Measurements from ENCODE around the gene NPAS3.

NPAS3 gene

GRCh38 chr14:33642080-33642479, 703.4 kb downstream of the NPAS3 start:
- no peak for DNase-seq (ENCODE audit: low read depth)

- no peak for DNase-seq (ENCODE audit: low read depth)
Observed at GRCh38 chr14:33642691-33643244, 704.1 kb downstream of the NPAS3 start.

GRCh38 chr14:33643426-33644181, 704.9 kb downstream of the NPAS3 start:
- DNase-seq (ENCODE audit: low read depth), result no peak

GRCh38 chr14:33646692-33647260, 708.1 kb downstream of the NPAS3 start:
- no peak for DNase-seq (ENCODE audit: low read depth)

- DNase-seq (ENCODE audit: low read depth), result no peak
Observed at GRCh38 chr14:33647385-33647786, 708.7 kb downstream of the NPAS3 start.

- DNase-seq (ENCODE audit: low read depth), result no peak
Observed at GRCh38 chr14:33650430-33650829, 711.8 kb downstream of the NPAS3 start.

GRCh38 chr14:33652566-33653307, 714.1 kb downstream of the NPAS3 start:
- DNase-seq (ENCODE audit: low read depth), result no peak

- DNase-seq (ENCODE audit: low read depth), result no peak
Observed at GRCh38 chr14:33653308-33653695, 714.6 kb downstream of the NPAS3 start.

- DNase-seq (ENCODE audit: low read depth), result no peak
Observed at GRCh38 chr14:33655421-33655820, 716.7 kb downstream of the NPAS3 start.

GRCh38 chr14:33657476-33657875, 718.8 kb downstream of the NPAS3 start:
- DNase-seq (ENCODE audit: low read depth), result no peak

- no peak for DNase-seq (ENCODE audit: low read depth)
Observed at GRCh38 chr14:33660248-33660647, 721.6 kb downstream of the NPAS3 start.

GRCh38 chr14:33661101-33661500, 722.4 kb downstream of the NPAS3 start:
- DNase-seq (ENCODE audit: low read depth), result no peak

- DNase-seq (ENCODE audit: low read depth), result no peak
Observed at GRCh38 chr14:33668066-33668465, 729.4 kb downstream of the NPAS3 start.

- DNase-seq (ENCODE audit: low read depth), result no peak
Observed at GRCh38 chr14:33669111-33669510, 730.4 kb downstream of the NPAS3 start.

GRCh38 chr14:33670235-33670634, 731.6 kb downstream of the NPAS3 start:
- DNase-seq (ENCODE audit: low read depth), result no peak

- no peak for DNase-seq (ENCODE audit: low read depth)
Observed at GRCh38 chr14:33671556-33671955, 732.9 kb downstream of the NPAS3 start.

GRCh38 chr14:33674927-33675326, 736.2 kb downstream of the NPAS3 start:
- no peak for DNase-seq (ENCODE audit: low read depth)

GRCh38 chr14:33675415-33676130, 736.9 kb downstream of the NPAS3 start:
- DNase-seq (ENCODE audit: low read depth), result no peak

GRCh38 chr14:33676135-33676566, 737.5 kb downstream of the NPAS3 start:
- no peak for DNase-seq (ENCODE audit: low read depth)

GRCh38 chr14:33676891-33677290, 738.2 kb downstream of the NPAS3 start:
- DNase-seq (ENCODE audit: low read depth), result no peak

GRCh38 chr14:33678005-33678404, 739.3 kb downstream of the NPAS3 start:
- no peak for DNase-seq (ENCODE audit: low read depth)

- no peak for DNase-seq (ENCODE audit: low read depth)
Observed at GRCh38 chr14:33679025-33679424, 740.3 kb downstream of the NPAS3 start.
